DOHH2 (cell line): ENCODE results near the gene SMIM12.
"Not testable (repeated sequence)": the region's sequence is repeated elsewhere in the genome, so short reads cannot be mapped to it uniquely, and the experiment has no call there.

Experiments used
- CTCF ChIP-seq: fragments of 200-600 bp; sonication (generic); IDR thresholded peaks from one replicate; pipeline ENCODE4 v1.5.1; 2014; ENCODE audit warnings: antibody characterized with exemption, mild to moderate bottlenecking, low read depth, low read length; ENCODE audit not compliant: poor library complexity, severe bottlenecking
- EZH2phosphoT487 ChIP-seq: fragments of 200-600 bp; sonication (generic); IDR thresholded peaks from 2 replicates; pipeline ENCODE4 v1.6.1; 2017; ENCODE audit warnings: borderline replicate concordance, mild to moderate bottlenecking, antibody characterized with exemption, low read length, moderate library complexity, mixed read lengths

GRCh38 chr1:34818862-34819261 lies 40.7 kb downstream of the SMIM12 start:
- TF ChIP-seq CTCF, EZH2phosphoT487: not testable (repeated sequence)
